ENCODE results near the gene CDHR2.

Gene CDHR2

DNA sequence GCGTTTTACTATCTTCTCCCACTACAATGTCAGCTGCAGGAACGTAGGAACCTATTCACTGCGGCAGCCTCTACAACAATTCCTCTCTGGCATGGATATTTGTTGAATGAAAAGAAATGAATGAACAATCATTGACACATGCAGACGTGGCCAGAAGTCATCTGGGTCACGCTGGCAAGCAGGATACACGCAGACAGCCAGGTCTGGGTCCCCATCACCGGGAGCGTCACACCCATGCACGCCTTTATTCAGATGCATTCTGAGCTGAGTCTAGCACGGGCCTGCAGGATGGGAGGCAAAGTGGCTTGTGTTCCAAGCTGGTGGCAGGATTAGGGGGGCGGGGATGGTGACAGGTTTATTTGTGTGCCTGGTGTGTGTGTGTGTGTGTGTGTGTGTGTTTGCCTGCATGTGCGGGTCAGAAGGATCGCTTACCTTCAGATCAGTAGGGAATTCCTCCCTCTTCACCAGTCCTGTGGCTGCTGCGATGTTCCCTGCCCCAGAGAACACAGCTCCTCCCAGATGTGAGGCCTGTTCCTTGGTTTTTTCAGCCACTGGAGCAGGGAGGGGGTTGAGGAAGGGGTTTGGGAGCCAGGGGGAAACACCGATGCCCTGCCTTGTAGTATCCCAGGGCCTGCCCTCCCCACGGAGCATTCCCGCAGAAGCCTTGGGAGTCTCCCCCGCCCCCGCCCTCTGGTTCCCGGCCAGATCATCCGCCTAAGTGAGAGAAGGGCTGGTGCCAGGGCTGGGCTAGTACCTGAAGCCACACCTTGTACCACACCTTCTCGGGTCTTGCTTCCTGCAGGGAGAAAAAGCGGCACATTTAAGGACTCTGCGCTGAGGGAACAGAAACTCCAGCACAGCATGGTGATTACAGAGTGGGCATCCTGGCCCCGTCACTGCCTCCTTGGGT is 77.1 kb downstream of the CDHR2 start:
- no peak for DNase-seq

DNA sequence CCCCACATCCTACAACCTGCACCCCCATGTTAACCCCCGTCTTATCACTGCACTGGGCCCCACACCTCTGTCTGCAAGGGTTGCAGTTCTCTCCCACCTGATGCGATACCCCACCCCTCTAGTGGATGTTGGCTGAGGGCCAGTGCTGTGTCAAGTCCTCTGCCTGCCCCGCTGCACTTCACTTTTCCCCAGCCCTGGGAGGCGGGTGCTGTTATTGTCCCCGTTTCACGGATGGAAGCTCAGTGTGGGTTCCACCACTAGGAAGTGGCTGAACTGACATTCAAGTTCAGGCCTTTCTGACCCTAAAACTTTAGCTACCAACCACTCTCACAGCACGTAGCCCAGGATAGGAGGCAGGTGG is 77.7 kb downstream of the CDHR2 start:
- DNase-seq, result no peak

DNA sequence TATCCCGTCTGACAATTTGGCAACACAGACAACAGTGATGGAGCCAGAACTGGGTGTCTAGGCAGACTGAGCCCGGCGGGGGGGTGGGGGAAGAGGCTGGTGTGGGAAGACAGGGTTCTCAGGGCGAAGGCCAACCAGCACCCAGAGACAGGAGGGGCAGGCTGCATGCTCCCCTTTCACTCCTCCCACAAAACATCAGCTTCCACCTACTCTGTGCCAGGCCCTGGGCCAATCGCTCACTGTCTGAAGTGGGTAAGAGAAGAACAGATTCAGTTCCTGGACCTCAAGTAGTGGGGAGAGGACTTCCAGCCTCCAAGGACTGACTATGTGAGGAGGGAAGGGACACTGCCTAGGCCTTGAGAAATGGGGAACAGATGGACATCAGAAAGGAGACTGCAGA is 78.4 kb downstream of the CDHR2 start:
- no peak for DNase-seq

DNA sequence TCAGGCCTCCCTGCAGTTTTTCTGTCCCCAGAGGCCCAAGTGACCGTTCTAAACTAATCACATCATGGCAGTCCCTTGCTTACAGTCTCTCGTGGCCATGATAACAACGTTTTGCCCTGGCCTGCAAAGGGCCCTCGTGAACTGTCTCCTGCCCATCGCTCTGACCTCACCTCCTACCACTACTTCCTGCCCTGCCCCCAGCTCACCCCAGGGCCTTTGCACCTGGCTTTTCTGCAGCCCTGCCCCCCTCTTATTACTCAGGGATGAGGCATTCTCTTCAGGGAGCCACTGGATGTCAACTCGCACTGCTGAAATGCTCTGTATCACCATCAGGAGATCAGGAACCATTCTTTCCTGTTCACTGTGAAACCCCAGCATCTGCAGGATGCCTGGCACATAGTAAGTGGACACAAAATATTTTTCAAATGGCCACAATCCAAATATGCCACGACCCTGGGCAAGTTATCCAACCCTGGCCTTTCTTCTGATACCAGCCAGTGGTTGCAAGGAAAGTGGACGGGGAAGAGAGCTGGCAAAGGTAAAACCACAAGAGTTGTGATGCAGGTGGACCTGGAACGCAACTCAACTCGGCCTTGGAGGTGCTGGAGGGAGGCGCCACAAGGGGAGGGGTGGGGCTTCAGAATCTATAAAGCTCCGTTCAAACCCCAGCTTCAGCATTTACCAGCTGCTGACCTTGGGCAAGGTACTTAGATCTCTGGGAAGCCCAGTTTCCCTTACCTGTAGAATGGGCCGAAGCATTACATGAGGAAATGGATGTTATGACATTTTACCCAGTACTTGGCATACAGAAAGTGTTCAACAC is 79.5 kb downstream of the CDHR2 start:
- DNase-seq, result no peak

DNA sequence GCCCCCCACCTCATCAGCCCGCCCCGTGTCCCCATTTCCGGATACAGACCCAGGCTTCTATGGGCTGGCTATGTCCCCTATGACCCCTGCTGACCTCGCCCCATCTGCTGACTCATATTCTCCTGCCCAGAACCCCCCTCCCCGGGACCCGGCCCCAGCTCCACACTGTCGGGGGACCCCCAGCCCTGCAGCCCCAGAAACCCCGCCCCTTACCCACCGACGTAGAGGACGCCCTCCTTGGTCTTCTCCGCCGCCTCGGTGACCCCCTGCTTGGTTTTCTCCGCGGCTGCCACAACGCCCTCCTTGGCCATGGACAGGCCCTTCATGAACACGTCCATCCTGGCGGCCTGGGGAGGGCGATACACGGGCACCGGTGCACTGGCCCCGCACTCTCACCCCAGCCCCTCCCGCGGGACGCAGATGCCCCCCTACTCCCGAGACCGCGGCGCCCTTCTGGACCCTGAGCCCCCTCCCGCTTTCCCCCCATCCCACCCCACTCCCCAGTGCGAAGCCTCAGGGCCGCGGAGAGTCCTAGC is 80.2 kb downstream of the CDHR2 start:
- no peak for DNase-seq

DNA sequence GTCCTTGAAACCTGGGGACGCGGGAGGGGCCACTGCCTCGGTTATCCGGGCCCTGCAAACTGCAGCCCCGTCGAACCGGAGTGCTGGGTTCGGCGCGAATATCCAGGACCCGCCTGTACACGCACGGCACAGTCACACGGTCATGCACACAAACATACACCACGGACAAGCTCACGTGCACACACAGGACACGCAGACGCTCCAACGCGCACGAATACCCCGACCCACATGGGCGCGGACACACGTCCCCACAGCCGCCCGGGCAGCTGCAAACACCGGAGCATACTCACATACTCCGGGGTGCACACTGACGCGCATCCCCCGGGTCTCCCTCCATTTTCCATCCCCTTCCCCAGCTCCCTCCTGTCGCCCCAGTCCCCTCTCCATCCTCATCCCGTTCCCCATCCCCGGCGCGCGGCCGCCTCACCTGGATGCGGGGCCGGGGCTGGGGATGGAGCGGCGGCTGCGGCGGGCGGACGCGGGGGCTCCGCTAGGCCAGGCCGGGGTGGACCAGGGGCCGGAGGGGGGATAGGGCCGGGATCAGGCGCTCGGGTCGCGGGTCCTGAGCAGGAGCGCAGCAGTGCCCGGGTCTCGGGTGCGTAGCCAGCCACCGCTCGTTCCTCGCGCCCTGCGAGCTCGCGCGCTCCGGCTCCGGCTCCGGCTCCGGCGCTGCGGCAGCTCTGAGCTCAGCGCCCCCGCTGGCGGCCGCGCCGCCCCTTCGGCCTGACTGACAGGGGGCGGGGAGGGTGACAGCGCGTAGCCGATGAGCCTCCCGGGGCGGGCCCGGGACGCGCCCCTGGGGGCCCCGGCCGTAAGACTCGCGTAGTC is 80.9 kb downstream of the CDHR2 start, which contains the start of the genes EIF4E1B and SNCB:
EIF4E1B (plus strand) TSS at position 823 of the 828 bp plus-strand sequence. CDS start 12,113 bp downstream, outside the sequence.
SNCB (minus strand) TSS at position 682 of the 828 bp plus-strand sequence. CDS start 880 bp downstream, outside the sequence.
- no peak for DNase-seq

DNA sequence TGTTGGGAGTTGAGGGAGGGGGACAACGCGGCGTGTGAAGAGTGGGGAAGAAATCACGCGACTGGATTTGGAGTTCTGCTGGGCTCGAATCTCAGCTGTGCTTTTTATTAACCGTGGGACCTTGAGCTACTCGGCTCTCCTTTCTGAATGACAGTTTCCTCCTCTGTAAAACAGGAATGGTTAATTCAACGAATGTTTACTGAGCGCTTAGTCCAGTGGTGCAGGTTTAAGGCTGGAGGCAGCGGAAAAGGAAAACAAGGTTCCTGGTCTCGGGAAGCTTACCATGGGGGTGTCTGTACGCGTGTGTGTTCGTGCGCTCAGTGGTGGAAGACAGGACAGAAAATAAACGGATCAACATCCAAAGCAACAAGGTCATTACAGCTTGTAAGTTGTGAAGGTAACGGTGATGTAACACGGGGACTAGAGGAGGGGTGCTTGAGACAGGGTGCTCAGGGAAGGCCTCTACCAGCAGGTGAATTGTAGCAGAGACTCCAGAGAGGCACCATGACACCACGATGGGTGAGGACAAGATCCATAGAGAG is 81.6 kb downstream of the CDHR2 start:
- DNase-seq, result no peak

DNA sequence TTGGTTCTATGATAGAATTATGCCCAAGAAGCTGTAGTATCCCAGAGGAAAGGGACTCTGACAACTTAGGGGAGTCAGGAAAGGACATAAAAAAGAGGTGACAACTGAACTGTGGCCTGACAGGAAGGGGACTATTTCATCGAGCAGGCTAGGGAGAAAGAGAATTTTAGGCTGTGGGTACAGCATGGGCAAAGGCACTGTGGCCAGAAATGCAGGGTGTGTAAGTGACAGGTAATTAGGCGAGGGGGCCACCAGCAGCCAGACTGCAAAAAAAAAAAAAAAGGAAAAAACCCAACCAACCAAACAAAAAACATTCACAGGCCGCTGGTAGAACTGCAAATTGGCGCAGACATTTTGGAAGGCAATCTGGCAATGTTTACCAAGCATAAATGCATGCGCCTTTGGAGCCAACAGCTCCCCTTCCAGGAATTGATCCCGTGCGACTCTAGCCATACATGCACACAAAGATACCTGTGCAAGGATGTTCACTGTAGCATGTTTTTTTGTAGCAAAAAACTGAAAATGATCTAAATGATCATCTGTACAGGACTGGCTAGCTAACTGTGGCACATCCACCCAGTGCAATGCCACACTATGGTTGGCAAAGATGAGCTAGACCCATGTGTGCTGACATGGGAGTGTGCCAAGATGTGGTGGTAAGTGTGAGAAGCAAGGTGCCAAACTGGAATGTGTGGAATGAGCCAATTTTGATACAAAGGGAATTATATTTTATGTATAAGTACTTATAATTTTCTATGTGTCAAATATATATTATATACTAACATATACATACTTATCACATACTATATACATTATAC is 82.5 kb downstream of the CDHR2 start:
- DNase-seq, result no peak

DNA sequence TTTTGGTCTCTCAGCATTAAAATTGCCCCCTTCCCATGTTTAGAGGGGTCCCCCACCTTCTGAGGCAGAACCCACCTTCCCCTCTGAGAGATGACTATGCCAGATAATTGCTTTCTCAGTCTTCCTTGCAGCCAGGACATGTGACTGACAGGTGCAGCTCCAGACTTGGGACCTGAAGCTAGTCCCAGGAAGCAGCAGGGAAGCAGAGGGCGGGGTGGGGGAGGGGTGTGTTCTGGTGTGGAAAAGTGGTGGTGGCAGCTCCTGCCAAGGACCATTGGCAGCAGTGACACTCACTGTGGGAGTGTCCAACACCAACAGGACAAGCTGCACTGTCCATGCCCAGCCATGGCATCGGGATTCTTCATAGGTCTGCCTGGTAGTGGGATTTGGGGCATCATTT is 83.6 kb downstream of the CDHR2 start:
- no peak for DNase-seq

DNA sequence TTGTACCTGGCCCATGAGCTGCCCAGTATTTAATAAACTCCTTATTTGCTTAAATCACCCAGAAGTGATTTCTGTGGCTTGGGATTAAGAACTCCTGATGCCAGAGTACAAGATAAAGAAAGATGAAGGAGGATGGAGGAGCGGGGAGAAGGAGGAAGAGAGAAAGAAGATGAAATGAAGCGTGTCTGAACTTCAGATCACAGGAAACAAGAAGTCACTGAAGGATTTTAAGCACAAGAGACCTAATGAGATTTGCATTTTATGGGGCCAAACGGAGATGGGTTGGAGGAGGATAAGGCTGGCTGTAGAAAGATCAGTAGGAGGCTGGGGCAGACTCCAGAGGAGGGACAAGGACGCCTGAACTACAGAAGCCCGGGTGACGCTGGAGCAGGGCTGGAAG is 84.5 kb downstream of the CDHR2 start:
- no peak for DNase-seq

DNA sequence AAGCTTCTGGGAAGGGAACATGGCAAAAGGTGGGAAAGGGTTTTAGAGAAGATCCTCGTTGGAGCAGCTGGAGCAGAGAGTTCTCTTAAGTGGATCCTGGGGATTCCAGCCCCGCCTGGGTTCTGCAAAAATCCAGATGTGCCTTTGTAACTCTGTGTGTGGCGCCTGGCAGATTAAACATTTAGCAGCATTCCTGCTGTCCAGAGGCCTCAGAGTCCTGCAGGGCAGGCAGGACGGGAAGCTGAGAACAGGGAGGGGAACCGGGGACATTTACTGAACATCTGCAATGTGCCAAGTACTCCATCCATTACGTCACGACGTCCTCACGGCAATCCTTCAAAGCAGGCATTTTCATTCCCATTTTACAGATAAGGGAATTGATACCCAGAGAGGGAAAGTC is 87.3 kb downstream of the CDHR2 start:
- DNase-seq, result no peak

DNA sequence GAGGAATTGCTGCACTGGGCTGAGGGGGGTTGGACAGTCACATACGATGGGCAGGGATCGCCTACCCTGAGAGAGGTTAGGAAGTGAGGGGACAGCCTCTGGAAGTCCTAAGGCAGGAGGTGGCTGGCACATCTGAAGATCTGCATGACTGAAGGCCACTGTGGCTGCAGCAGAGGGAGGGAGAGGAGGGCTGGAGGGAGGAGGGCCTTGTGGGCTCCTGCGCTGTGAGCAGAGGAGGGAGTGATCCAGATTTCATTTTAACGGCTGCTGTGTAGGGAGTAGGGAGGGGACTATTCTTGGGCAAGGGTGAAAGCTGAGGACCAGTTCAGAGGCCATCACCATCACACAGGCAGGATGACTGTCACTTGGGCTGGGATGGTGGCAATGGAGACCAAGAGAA is 88.4 kb downstream of the CDHR2 start:
- no peak for DNase-seq

DNA sequence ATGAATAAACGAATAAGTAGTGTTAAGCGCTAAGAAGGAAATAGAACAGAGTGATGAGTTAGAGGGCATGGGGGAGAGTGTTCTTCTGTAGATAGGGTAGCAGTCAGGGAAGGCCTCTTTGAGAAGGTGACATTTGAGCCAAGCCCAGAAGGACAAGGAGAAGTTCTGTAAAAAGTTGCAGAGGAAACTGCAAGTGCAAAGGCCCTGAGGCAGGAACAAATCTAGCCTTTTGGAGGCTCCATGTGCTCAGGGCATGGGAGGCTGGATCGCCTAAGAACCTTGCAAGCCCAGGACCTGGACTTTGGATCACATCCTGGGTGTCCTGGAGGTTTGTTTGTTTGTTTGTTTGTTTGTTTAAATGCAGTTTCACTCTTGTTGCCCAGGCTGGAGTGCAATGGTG is 89.3 kb downstream of the CDHR2 start:
- DNase-seq, result no peak

DNA sequence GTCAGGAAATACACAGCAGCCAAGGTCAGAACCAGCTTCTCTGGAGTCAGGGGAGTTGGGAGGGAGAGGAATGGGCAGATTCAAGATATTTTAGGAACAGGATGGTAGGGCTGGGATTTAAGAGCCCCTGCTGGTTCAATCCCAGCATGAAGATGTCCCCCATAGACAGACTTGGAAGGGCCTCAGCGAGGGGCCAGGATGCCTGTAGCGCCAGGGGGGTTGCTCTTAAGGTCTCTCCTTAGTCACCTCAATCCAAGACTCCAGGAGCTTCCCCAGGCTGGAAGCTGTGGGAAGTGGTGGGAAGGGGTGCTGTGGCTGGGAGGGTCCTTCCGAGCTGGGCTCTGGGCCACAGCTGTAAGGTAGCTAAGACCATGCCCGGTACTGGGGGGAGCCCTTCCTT is 90.1 kb downstream of the CDHR2 start:
- no peak for DNase-seq

DNA sequence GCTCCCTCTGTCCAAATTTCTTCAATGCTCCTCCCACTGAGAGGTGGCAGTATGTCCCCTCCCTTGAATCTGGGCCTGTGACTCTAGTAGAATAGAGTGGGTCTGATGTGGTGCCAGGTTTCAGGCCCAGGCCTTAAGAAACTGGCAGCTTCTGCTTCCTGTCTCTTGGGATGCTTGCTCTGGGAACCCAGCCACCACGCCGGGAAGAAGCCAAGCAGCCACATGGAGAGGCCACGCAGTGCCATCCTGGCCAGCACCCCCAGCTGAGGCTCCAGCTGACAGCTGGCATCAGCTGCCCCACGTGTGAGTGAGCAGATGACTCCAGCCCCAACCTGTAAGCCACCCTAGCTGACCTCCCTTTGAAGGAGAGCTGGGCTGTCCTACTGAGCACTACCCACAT is 90.8 kb downstream of the CDHR2 start:
- no peak for DNase-seq

DNA sequence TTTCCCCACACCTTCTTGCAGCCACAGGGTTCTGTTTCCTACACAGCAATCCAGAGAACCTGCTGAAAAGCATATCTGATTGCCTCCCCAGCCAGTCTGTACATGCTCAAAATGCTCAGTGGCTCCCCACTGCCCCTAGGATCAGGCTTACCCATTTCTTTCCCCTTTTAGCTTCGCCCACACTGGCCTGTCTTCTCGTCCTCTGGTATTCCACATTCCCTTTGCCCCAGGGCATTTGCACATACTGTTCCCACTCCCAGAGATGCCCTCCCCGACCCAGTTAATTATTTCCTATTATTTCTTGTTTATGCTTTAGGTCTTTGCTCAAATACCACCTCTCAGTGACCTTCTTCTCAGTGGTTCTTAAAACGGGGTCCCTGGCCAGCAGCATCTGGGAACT is 91.5 kb downstream of the CDHR2 start:
- DNase-seq, result no peak

DNA sequence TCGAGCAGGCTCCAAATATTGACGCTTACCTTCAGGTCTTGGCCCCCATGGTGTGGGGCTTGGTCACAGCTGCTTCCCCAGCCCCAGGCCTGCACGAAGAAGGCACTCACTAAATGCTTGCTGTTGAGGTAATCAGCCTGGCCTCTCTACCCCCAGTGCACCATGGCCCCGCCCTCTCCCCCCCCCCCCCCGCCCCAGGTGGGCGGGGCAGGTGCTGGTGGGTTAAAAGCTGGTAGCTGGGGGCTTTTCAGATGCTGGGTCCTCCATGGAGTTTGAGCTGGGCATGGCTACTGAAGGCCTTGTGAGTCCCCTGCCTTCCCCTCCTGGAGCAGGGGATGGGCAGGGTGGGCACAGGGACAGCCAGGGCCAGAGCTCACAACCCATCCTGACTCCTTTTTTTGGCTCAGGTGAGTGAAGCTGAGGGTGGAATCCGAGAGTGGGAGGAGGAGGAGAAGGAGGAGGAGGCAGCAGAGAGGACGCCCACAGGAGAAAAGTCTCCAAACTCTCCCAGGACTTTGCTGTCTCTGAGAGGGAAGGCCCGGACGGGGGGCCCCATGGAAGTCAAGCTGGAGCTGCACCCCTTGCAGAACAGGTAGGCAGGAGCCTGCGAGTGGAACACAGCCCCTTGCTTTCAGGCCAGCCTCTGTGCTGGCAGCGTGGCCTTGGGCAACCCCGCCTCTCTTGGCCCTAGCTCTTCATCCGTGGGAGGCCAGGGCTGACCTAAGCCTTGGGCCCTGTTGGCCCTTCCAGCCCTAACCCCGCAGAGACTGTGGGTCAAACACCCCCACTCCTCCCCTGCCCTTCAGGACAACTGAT is 93.7 kb downstream of the CDHR2 start:
- no peak for DNase-seq

DNA sequence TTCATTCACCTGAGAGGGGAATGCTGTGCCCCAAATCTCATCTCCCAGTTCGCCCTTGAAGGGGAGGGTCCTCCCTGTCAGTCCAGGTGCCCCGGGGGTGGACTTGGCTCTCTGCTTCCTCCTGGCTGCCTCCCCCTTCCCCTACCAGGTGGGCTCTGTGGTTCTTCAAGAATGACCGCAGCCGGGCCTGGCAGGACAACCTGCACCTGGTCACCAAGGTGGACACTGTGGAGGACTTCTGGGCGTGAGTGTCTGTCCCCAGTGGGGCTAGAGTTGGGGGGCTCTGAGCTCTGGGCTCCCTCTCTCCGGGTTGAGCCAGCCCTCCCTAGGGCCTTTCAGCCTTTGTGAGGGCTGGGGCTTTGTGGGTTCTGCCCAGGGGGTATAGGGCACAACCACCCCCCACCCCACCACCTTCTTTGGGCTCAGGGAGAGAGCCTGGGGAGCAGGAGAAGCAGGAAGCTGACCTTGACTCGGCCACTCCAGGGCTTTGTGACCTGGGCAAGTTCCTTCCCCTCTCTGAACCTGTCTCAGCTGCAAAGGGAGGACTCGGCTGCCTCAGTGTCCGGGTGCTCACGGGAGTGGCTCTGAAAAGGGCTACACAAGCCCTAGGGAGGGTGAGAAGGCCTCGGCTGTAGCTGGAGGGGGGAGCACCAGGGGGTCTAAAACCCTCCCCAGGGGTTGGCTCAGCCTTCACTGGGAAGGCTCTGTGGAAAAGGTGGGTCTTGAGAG is 94.5 kb downstream of the CDHR2 start:
- no peak for DNase-seq

DNA sequence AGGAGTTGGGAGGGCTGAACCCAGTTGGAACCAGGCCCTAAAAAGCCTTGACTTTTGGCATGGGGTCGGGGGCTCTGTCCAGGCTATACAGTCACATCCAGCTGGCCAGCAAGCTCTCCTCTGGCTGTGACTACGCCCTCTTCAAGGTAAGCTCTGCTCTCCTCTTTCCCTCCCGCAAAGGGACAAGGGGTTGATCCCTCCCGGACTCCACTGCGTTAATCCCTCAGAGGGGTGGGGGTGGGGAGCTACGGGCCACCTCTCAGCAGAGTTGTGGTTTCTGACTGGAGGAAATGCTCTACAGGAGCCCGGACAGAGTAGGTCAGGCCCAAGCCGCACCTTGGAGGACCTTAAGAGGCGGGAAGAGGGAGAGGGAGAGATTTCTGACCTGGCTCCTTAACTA is 95.2 kb downstream of the CDHR2 start:
- no peak for DNase-seq
